Cardiac muscle cell (in vitro differentiated cells and primary cell): ENCODE data around the gene STARD3. TPM values are rescaled to one million over a fixed set of nuclear protein-coding genes. Genes with fewer than 3 reads are reported as not detected.

Source experiments
- DNase-seq, 2 donors: peaks; one replicate each; pipeline versions ENCODE4 v3.0.0 to v3.0.0-alpha.2; 2010 to 2017; ENCODE audit warnings: low read depth in 1 of 2, low spot score in 1 of 2
- H3K27ac ChIP-seq: fragments of 200-600 bp; sonication (generic); 2 replicates; pipeline ENCODE4 v1.5.1; 2016
- H3K27me3 ChIP-seq: fragments of 200-600 bp; sonication (generic); 2 replicates; pipeline ENCODE4 v1.6.0; 2016; ENCODE audit warnings: control low read depth
- H3K36me3 ChIP-seq: fragments of 200-600 bp; sonication (generic); 2 replicates; pipeline ENCODE4 v1.5.1; 2016; ENCODE audit warnings: control low read depth
- H3K4me1 ChIP-seq: fragments of 200-600 bp; sonication (generic); 2 replicates; pipeline ENCODE4 v1.8.1; 2017; ENCODE audit warnings: low read depth, mild to moderate bottlenecking, mixed run types
- H3K4me3 ChIP-seq: fragments of 200-600 bp; sonication (generic); 2 replicates; pipeline ENCODE4 v1.5.1; 2016; ENCODE audit warnings: mild to moderate bottlenecking
- H3K9me3 ChIP-seq: fragments of 200-600 bp; sonication (generic); 2 replicates; pipeline ENCODE4 v1.5.1; 2017; ENCODE audit warnings: low read depth, mild to moderate bottlenecking, control low read depth
- CTCF ChIP-seq: IDR thresholded peaks from 2 replicates; pipeline ENCODE4 v1.5.1; 2012; ENCODE audit warnings: low read depth, mild to moderate bottlenecking, low read length
- polyA plus RNA-seq: library from polyadenylated mRNA; unstranded; fragments of >200 nt; fragmentation: Nextera tagmentation; extraction: Ambion mirVana; gene quantifications from 2 replicates; pipeline ENCODE4 v1.2.1, GENCODE V29; 2016
- total RNA-seq: library from RNA; depleted of rRNA; stranded (reverse); fragments of >200 nt; gene quantifications from 2 replicates; pipeline ENCODE4 v1.2.3, GENCODE V29; 2016

The STARD3 gene
- total and polyA plus RNA-seq, 2 experiments from 2014 or later = 47.9 to 67.1 TPM

- DNase-seq = no peak
- Histone ChIP-seq H3K4me1 (peaks cover 38% of the 10 kb centered on the region), H3K4me3 (no peak overlapping the region), H3K27ac (no peak overlapping the region), H3K9me3 (no peaks in the 10 kb centered on the region), H3K27me3 (no peaks in the 10 kb centered on the region), H3K36me3 (peaks cover 11% of the 10 kb centered on the region)
- TF ChIP-seq CTCF = no peak
Measured at GRCh38 chr17:39661744-39662541, 25.0 kb downstream of the STARD3 start.

GRCh38 chr17:39662551-39663339, 25.8 kb downstream of the STARD3 start:
- H3K9me3 ChIP-seq = no peaks in the 10 kb centered on the region
- no peak overlapping the region for H3K27ac ChIP-seq
- no peak for TF ChIP-seq CTCF
- H3K36me3 ChIP-seq = peaks cover 11% of the 10 kb centered on the region
- no peak overlapping the region for H3K4me3 ChIP-seq
- no peaks in the 10 kb centered on the region for H3K27me3 ChIP-seq
- DNase-seq = no peak
- peaks cover 42% of the 10 kb centered on the region for H3K4me1 ChIP-seq

- TF ChIP-seq CTCF = no peak
- Histone ChIP-seq H3K36me3 (peaks cover 11% of the 10 kb centered on the region), H3K27me3 (no peaks in the 10 kb centered on the region), H3K9me3 (no peaks in the 10 kb centered on the region), H3K4me1 (peaks cover 42% of the 10 kb centered on the region), H3K4me3 (no peak overlapping the region), H3K27ac (no peak overlapping the region)
- no peak for DNase-seq
Measured at GRCh38 chr17:39663340-39663687, 26.4 kb downstream of the STARD3 start.

GRCh38 chr17:39663688-39664580, 27.0 kb downstream of the STARD3 start:
- H3K9me3 ChIP-seq = no peaks in the 10 kb centered on the region
- H3K4me3 ChIP-seq = no peak overlapping the region
- H3K4me1 ChIP-seq = peaks cover 46% of the 10 kb centered on the region
- TF ChIP-seq CTCF = no peak
- H3K36me3 ChIP-seq = peaks cover 8% of the 10 kb centered on the region
- peak in 1 of 2 donors; percentile 27 for DNase-seq
- H3K27me3 ChIP-seq = no peaks in the 10 kb centered on the region
- H3K27ac ChIP-seq = no peak overlapping the region
